Thymus (tissue), 11 donors: ENCODE results near the gene DOK4. TPM values are rescaled to one million over a fixed set of nuclear protein-coding genes. Genes with fewer than 3 reads are reported as not detected.
A peak's percentile ranks its signal among the peaks of the same experiment; 100 is the strongest.
"Not testable (repeated sequence)": the region's sequence is repeated elsewhere in the genome, so short reads cannot be mapped to it uniquely, and the experiment has no call there.

ENCODE experiments used
- DNase-seq, 9 donors: peaks; one replicate each; pipeline ENCODE4 v3.0.0-alpha.2; 2013; ENCODE audit warnings: low spot score in 9 of 9, low read depth in 6 of 9, missing footprints in 1 of 9
- H3K27ac ChIP-seq, 2 donors: one replicate each; pipeline ENCODE4 v1.5.1; 2013; ENCODE audit warnings: control low read depth in 1 of 2, low read depth in 1 of 2, low read length in 1 of 2, mild to moderate bottlenecking in 1 of 2, moderate library complexity in 1 of 2
- H3K27me3 ChIP-seq, 2 donors: one replicate each; pipeline ENCODE4 v1.5.1; 2013; ENCODE audit warnings: low read length in 1 of 2; ENCODE audit not compliant: control insufficient read depth in 2 of 2, insufficient read depth in 1 of 2
- H3K36me3 ChIP-seq, 2 donors: one replicate each; pipeline ENCODE4 v1.5.1; 2013; ENCODE audit warnings: low read length in 1 of 2, mild to moderate bottlenecking in 1 of 2, moderate library complexity in 1 of 2; ENCODE audit not compliant: control insufficient read depth in 2 of 2, insufficient read depth in 2 of 2
- H3K4me1 ChIP-seq, 2 donors: one replicate each; pipeline ENCODE4 v1.5.1; 2013; ENCODE audit warnings: low read length in 2 of 2; ENCODE audit not compliant: control insufficient read depth in 2 of 2, insufficient read depth in 2 of 2
- H3K4me3 ChIP-seq, 2 donors: one replicate each; pipeline ENCODE4 v1.5.1; 2013; ENCODE audit warnings: low read length in 2 of 2, control low read depth in 1 of 2, mild to moderate bottlenecking in 1 of 2
- H3K9me3 ChIP-seq, 2 donors: one replicate each; pipeline ENCODE4 v1.5.1; 2013; ENCODE audit warnings: low read length in 1 of 2, mild to moderate bottlenecking in 1 of 2; ENCODE audit not compliant: control insufficient read depth in 2 of 2, insufficient read depth in 1 of 2
- WGBS: extraction: QIAGEN DNeasy Blood & Tissue Kit; methylation state at CpG from one replicate; pipeline ENCODE4 v1.1.7; 2013; 5-methylcytosine and 5-hydroxymethylcytosine counted together
- polyA plus RNA-seq: library from polyadenylated mRNA; stranded (reverse); fragments of 200-250 nt; gene quantifications from one replicate; pipeline ENCODE4 v1.2.3, GENCODE V29; 2013
- total RNA-seq: library from RNA; stranded (reverse); fragments of 120-200 nt; gene quantifications from one replicate; pipeline ENCODE4 v1.2.4, GENCODE V29; 2013
- donor health status: healthy.

The DOK4 gene
- total and polyA plus RNA-seq, 2 donors, result 4.1 to 11.8 TPM

GRCh38 chr16:57507136-57508034, 21.1 kb upstream of the DOK4 start:
- Histone ChIP-seq H3K4me3 (no peak overlapping the region), H3K9me3 (no peaks in the 10 kb centered on the region), H3K27ac (no peak overlapping the region), H3K4me1 (peaks cover 0 to 3% of the 10 kb centered on the region in 2 donors), H3K27me3 (no peaks in the 10 kb centered on the region), H3K36me3 (peaks cover 0 to 4% of the 10 kb centered on the region in 2 donors)
- 87% methylated on average over 13 of the region's 13 CpGs for WGBS
- no peak for DNase-seq

GRCh38 chr16:57505169-57505568, 18.9 kb upstream of the DOK4 start:
- WGBS, result 89% methylated on average over 6 of the region's 6 CpGs
- H3K4me1 ChIP-seq, result peaks cover 0 to 12% of the 10 kb centered on the region in 2 donors
- H3K27ac ChIP-seq, result no peak overlapping the region
- no peaks in the 10 kb centered on the region for H3K36me3 ChIP-seq
- no peak for DNase-seq
- no peaks in the 10 kb centered on the region for H3K9me3 ChIP-seq
- H3K4me3 ChIP-seq, result no peak overlapping the region
- H3K27me3 ChIP-seq, result no peaks in the 10 kb centered on the region

DNA sequence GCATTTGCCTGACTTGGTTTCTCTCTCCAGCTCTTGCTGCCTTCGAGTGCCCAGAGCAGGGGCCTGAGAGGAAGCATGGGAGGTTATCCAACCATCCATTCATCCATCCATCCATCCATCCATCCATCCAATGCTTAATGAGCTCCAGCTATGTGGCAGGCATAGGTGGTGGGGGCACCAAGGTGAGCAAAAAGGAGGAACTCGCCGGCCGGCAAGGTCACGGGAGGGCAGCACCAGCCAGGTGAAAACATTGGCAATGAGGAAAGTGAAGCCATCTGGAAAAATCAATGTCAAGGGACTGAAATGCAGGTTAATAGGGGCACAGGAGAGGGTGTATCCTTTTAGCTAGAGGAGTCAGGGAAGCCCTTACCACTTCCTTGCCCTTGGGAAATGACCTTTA, 18.2 kb upstream of the DOK4 start:
- 96% methylated on average over 5 of the region's 5 CpGs for WGBS
- H3K27ac ChIP-seq, result no peak overlapping the region
- DNase-seq, result no peak
- no peaks in the 10 kb centered on the region for H3K27me3 ChIP-seq
- no peaks in the 10 kb centered on the region for H3K9me3 ChIP-seq
- no peaks in the 10 kb centered on the region for H3K36me3 ChIP-seq
- H3K4me3 ChIP-seq, result no peak overlapping the region
- peaks cover 0 to 15% of the 10 kb centered on the region in 2 donors for H3K4me1 ChIP-seq

DNA sequence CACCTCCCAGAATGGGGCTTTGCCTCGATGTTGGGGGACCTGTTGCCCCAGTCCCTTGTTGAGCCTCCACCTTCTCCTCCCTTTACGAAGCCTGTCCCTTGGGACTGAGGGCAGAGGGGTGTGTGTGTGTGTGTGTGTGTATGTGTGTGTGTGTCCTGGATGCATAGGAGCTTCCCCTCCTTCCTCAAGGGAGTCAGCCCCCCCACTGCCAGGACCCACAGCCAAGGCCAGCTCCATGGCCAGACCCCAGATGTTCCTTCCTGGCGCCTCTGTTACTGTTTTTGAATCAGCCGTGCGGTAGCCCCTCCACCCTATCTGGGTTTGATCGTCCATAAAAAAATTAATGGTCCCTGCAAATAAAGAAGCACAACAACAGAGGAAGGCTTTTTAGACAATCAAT, 17.7 kb upstream of the DOK4 start:
- WGBS, result 97% methylated on average over 6 of the region's 6 CpGs
- no peak for DNase-seq
- Histone ChIP-seq H3K27ac (no peak overlapping the region), H3K36me3 (no peaks in the 10 kb centered on the region), H3K27me3 (no peaks in the 10 kb centered on the region), H3K4me1 (peaks cover 0 to 15% of the 10 kb centered on the region in 2 donors), H3K4me3 (no peak overlapping the region), H3K9me3 (no peaks in the 10 kb centered on the region)

- Histone ChIP-seq H3K27ac (no peak overlapping the region), H3K36me3 (no peaks in the 10 kb centered on the region), H3K4me1 (peaks cover 0 to 15% of the 10 kb centered on the region in 2 donors), H3K27me3 (no peaks in the 10 kb centered on the region), H3K9me3 (no peaks in the 10 kb centered on the region), H3K4me3 (no peak overlapping the region)
- DNase-seq, result no peak
- 92% methylated on average over 15 of the region's 15 CpGs for WGBS
Observed at GRCh38 chr16:57503366-57503765, 17.1 kb upstream of the DOK4 start.

- WGBS, result 97% methylated on average over 12 of the region's 12 CpGs
- Histone ChIP-seq H3K27me3 (no peaks in the 10 kb centered on the region), H3K36me3 (no peaks in the 10 kb centered on the region), H3K27ac (no peak overlapping the region), H3K4me3 (no peak overlapping the region), H3K9me3 (no peaks in the 10 kb centered on the region), H3K4me1 (peaks cover 0 to 15% of the 10 kb centered on the region in 2 donors)
- no peak for DNase-seq
Observed at GRCh38 chr16:57502048-57502775, 15.9 kb upstream of the DOK4 start.

DNA sequence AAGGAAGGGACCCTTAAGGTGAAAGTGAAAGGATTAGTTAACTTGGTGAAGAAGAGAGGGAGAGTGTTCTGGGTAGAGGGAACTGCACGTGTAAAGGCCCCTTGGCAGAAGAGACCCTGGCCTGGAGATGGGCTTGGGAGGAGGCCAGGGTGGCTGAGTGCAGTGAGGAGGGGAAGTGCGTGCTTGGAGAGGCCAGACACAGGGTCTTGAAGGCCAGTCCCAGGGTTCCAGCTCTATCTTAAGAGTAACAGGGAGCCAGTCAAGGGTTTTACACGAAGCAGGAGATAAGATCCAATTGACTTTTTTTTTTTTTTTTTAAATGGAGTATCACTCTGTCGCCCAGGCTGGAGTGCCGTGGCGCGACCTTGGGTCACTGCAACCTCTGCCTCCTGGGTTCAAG, 15.2 kb upstream of the DOK4 start:
- H3K27ac ChIP-seq, result no peak overlapping the region
- H3K4me3 ChIP-seq, result no peak overlapping the region
- no peaks in the 10 kb centered on the region for H3K36me3 ChIP-seq
- no peak for DNase-seq
- WGBS, result 84% methylated on average over 7 of the region's 7 CpGs
- no peaks in the 10 kb centered on the region for H3K27me3 ChIP-seq
- no peaks in the 10 kb centered on the region for H3K9me3 ChIP-seq
- H3K4me1 ChIP-seq, result peaks cover 0 to 15% of the 10 kb centered on the region in 2 donors

DNA sequence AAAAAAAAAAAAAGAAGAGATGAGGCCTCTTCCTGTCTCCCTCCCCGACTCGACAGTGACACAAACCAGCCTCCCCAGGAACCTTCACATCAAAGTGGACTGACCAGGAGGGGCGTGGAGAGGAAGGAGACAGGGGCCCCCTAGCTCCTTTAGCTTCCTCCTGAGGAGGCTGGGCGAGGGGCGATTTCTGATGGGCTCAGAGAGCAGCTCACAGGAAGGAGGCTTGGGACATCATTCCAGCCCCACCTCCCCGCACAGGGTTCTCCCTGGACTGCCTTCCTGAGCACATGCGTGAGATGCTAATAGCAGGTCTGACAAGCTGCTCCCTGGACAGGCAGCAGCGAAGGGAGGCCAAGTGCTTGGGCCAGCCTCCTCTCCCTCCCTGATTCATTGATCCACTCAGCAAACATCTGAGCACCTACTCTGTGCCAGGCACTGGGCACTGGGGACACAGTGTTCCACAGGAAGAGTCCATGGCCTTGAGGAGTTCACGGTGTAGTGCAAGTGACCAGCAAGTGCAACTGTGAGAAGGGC, 14.4 kb upstream of the DOK4 start:
- WGBS, result 57% methylated on average over 9 of the region's 9 CpGs
- no peaks in the 10 kb centered on the region for H3K27me3 ChIP-seq
- H3K4me1 ChIP-seq, result peaks cover 0 to 15% of the 10 kb centered on the region in 2 donors
- H3K36me3 ChIP-seq, result no peaks in the 10 kb centered on the region
- no peaks in the 10 kb centered on the region for H3K9me3 ChIP-seq
- H3K4me3 ChIP-seq, result no peak overlapping the region
- no peak overlapping the region for H3K27ac ChIP-seq
- peak in 1 of 9 donors; percentile 54 for DNase-seq

GRCh38 chr16:57499941-57500340, 13.6 kb upstream of the DOK4 start:
- H3K9me3 ChIP-seq, H3K4me3 ChIP-seq, H3K27ac ChIP-seq, DNase-seq, H3K36me3 ChIP-seq, H3K27me3 ChIP-seq: not testable (repeated sequence)
- H3K4me1 ChIP-seq, result peaks cover 0 to 15% of the 10 kb centered on the region in 2 donors
- 98% methylated on average over 11 of the region's 11 CpGs for WGBS
